Fibroblast of mammary gland (primary cell): ENCODE results near the gene FBXL15.
A peak's percentile ranks its signal among the peaks of the same experiment; 100 is the strongest.

Source experiments
- DNase-seq: peaks from one replicate; pipeline ENCODE4 v3.0.0-alpha.2; 2010; ENCODE audit warnings: low read depth
- H3K4me3 ChIP-seq: 2 replicates; pipeline ENCODE4 v1.5.1; 2011; ENCODE audit warnings: low read depth, mild to moderate bottlenecking, low read length, moderate library complexity; ENCODE audit not compliant: control insufficient read depth
- CTCF ChIP-seq: conservative IDR thresholded peaks from 2 replicates; pipeline ENCODE4 v1.5.1; 2011; ENCODE audit warnings: low read depth, low read length, inconsistent platforms; ENCODE audit not compliant: control insufficient read depth, insufficient read depth

Gene FBXL15

GRCh38 chr10:102420181-102420713, 389 bp upstream of the FBXL15 start:
- DNase-seq: no peak
- TF ChIP-seq CTCF: no peak
- H3K4me3 ChIP-seq: peak overlapping the region; percentile 81

GRCh38 chr10:102421507-102421756, 796 bp downstream of the FBXL15 start:
- H3K4me3 ChIP-seq: peak overlapping the region; percentile 81
- no peak for TF ChIP-seq CTCF
- no peak for DNase-seq

GRCh38 chr10:102421757-102422512, 1.3 kb downstream of the FBXL15 start:
- peak overlapping the region; percentile 81 for H3K4me3 ChIP-seq
- no peak for TF ChIP-seq CTCF
- DNase-seq: no peak

- H3K4me3 ChIP-seq: peak overlapping the region; percentile 81
- DNase-seq: peak; percentile 69
- TF ChIP-seq CTCF: peak; percentile 69
Measured at GRCh38 chr10:102422545-102423129, 2.0 kb downstream of the FBXL15 start.

- no peak for TF ChIP-seq CTCF
- DNase-seq: no peak
- no peak overlapping the region for H3K4me3 ChIP-seq
Measured at GRCh38 chr10:102423372-102423968, 2.8 kb downstream of the FBXL15 start.

- H3K4me3 ChIP-seq: no peak overlapping the region
- no peak for TF ChIP-seq CTCF
- DNase-seq: no peak
Measured at GRCh38 chr10:102424145-102424544, 3.5 kb downstream of the FBXL15 start.

GRCh38 chr10:102424916-102425315, 4.3 kb downstream of the FBXL15 start:
- H3K4me3 ChIP-seq: no peak overlapping the region
- TF ChIP-seq CTCF: no peak
- DNase-seq: no peak
